IMR-90 (cell line): ENCODE data around the gene TMEM179. TPM values are rescaled to one million over a fixed set of nuclear protein-coding genes. Genes with fewer than 3 reads are reported as not detected.

Experiments
- ATAC-seq: fragments of 200-7000 bp; cut with Tn5 transposase; 2 replicates; pipeline ENCODE4 v1.9.1; 2020; ENCODE audit warnings: low read depth, mild to moderate bottlenecking, moderate library complexity
- BruUV-seq: library from RNA; stranded (reverse); fragments of 400-500 nt; replicated peaks from 2 replicates; lab custom pipeline; 2021; lab: Mats Ljungman, UMichigan
- CTCF ChIA-PET: fragments of 300-600 bp; formaldehyde crosslinking; extraction: SDS; loops from one replicate; lab custom pipeline; 2021; ENCODE audit warnings: antibody characterized with exemption; lab: Yijun Ruan, JAX
- POLR2A ChIA-PET: fragments of 300-600 bp; sonication (Branson Sonifier 250); formaldehyde crosslinking; loops from one replicate; lab custom pipeline; 2022; ENCODE audit warnings: antibody characterized with exemption; ENCODE audit not compliant: unreplicated experiment; lab: Charles Lee
- DNase-seq: peaks from one replicate; pipeline ENCODE4 v3.0.0; 2013
- H2AFZ ChIP-seq: replicated peaks from 2 replicates; pipeline ENCODE3; 2013; ENCODE audit warnings: low read length, mild to moderate bottlenecking; ENCODE audit not compliant: poor library complexity
- H2AK5ac ChIP-seq: 2 replicates; pipeline ENCODE4 v1.6.1; 2013; ENCODE audit warnings: low read depth, low read length, inconsistent platforms
- H2AK9ac ChIP-seq: replicated peaks from 2 replicates; pipeline ENCODE3; 2013; ENCODE audit warnings: mild to moderate bottlenecking, low read depth, low read length, moderate library complexity; ENCODE audit not compliant: poor library complexity
- H2BK120ac ChIP-seq: 2 replicates; pipeline ENCODE4 v1.6.1; 2013; ENCODE audit warnings: low read depth, low read length, inconsistent platforms
- H2BK15ac ChIP-seq: 3 replicates; pipeline ENCODE4 v1.6.1; 2013; ENCODE audit warnings: low read depth, low read length, inconsistent platforms
- H2BK20ac ChIP-seq: 2 replicates; pipeline ENCODE4 v1.6.1; 2013; ENCODE audit warnings: low read depth, mild to moderate bottlenecking, inconsistent platforms, low read length, moderate library complexity
- H2BK5ac ChIP-seq: 2 replicates; pipeline ENCODE4 v1.6.1; 2013; ENCODE audit warnings: mild to moderate bottlenecking, low read depth, low read length, inconsistent platforms; ENCODE audit not compliant: poor library complexity, severe bottlenecking
- H3K14ac ChIP-seq: replicated peaks from 2 replicates; pipeline ENCODE4 v1.6.1; 2013; ENCODE audit warnings: low read depth, low read length, inconsistent platforms
- H3K18ac ChIP-seq: 2 replicates; pipeline ENCODE4 v1.6.1; 2013; ENCODE audit warnings: low read depth, low read length, control low read depth
- H3K23ac ChIP-seq: 2 replicates; pipeline ENCODE4 v1.6.1; 2013; ENCODE audit warnings: low read depth, low read length, inconsistent platforms
- H3K27ac ChIP-seq: 2 replicates; pipeline ENCODE4 v1.5.1; 2013; ENCODE audit warnings: mild to moderate bottlenecking, control low read depth, low read length; ENCODE audit not compliant: insufficient read depth
- H3K27me3 ChIP-seq: 2 replicates; pipeline ENCODE4 v1.6.1; 2013; ENCODE audit warnings: low read length; ENCODE audit not compliant: control insufficient read depth, insufficient read depth
- H3K36me3 ChIP-seq: 2 replicates; pipeline ENCODE4 v1.6.1; 2013; ENCODE audit warnings: low read length, mixed read lengths; ENCODE audit not compliant: control insufficient read depth, insufficient read depth
- H3K4ac ChIP-seq: 2 replicates; pipeline ENCODE4 v1.6.1; 2013; ENCODE audit warnings: low read depth, low read length, inconsistent platforms
- H3K4me1 ChIP-seq: 2 replicates; pipeline ENCODE4 v1.6.1; 2013; ENCODE audit warnings: low read length, mixed read lengths; ENCODE audit not compliant: control insufficient read depth, insufficient read depth
- H3K4me2 ChIP-seq: 2 replicates; pipeline ENCODE4 v1.6.1; 2013; ENCODE audit warnings: low read depth, mild to moderate bottlenecking, control low read depth, low read length, moderate library complexity
- H3K4me3 ChIP-seq: 2 replicates; pipeline ENCODE4 v1.5.1; 2013; ENCODE audit warnings: low read depth, mild to moderate bottlenecking, control low read depth, low read length, moderate library complexity; ENCODE audit not compliant: insufficient read depth
- H3K56ac ChIP-seq: 2 replicates; pipeline ENCODE4 v1.6.1; 2013; ENCODE audit warnings: low read length, inconsistent platforms; ENCODE audit not compliant: insufficient read depth; ENCODE audit errors: extremely low read depth
- H3K79me1 ChIP-seq, 2 experiments: 2 replicates each; pipeline ENCODE4 v1.6.1; 2013; ENCODE audit warnings: low read length in 2 of 2, inconsistent platforms in 1 of 2, low read depth in 1 of 2
- H3K9ac ChIP-seq: 2 replicates; pipeline ENCODE4 v1.6.1; 2013; ENCODE audit warnings: low read depth, low read length, control low read depth
- H3K9me1 ChIP-seq: 2 replicates; pipeline ENCODE4 v1.6.1; 2013; ENCODE audit warnings: low read length, inconsistent platforms; ENCODE audit not compliant: insufficient read depth
- H3K9me3 ChIP-seq: 2 replicates; pipeline ENCODE4 v1.6.1; 2013; ENCODE audit warnings: low read length; ENCODE audit not compliant: control insufficient read depth, insufficient read depth
- H4K20me1 ChIP-seq: 2 replicates; pipeline ENCODE4 v1.6.1; 2013; ENCODE audit warnings: low read length, inconsistent platforms; ENCODE audit not compliant: insufficient read depth
- H4K5ac ChIP-seq: 2 replicates; pipeline ENCODE4 v1.6.1; 2013; ENCODE audit warnings: mild to moderate bottlenecking, low read depth, low read length, control low read depth
- H4K8ac ChIP-seq, 2 experiments: 2 replicates each; pipeline ENCODE4 v1.6.1; 2013; ENCODE audit warnings: low read depth in 2 of 2, low read length in 2 of 2, control low read depth in 1 of 2, inconsistent platforms in 1 of 2
- H4K91ac ChIP-seq: 2 replicates; pipeline ENCODE4 v1.6.1; 2013; ENCODE audit warnings: low read depth, low read length, inconsistent platforms; ENCODE audit not compliant: insufficient read depth
- MAZ ChIP-seq: IDR thresholded peaks from 2 replicates; pipeline ENCODE4 v1.6.1; 2012; ENCODE audit warnings: low read depth, mild to moderate bottlenecking, low read length, improper control_type of control experiment, moderate library complexity, borderline replicate concordance
- NFE2L2 ChIP-seq: fragments of 150-350 bp; IDR thresholded peaks from 2 replicates; pipeline ENCODE4 v1.6.1; 2016; ENCODE audit warnings: low read depth, mild to moderate bottlenecking, low read length
- POLR2A ChIP-seq: IDR thresholded peaks from 2 replicates; pipeline ENCODE4 v1.6.1; 2012; ENCODE audit warnings: mild to moderate bottlenecking, low read depth, low read length
- RAD21 ChIP-seq: IDR thresholded peaks from 2 replicates; pipeline ENCODE4 v1.6.1; 2012; ENCODE audit warnings: low read length, improper control_type of control experiment
- SMC3 ChIP-seq: fragments of 150-350 bp; IDR thresholded peaks from 2 replicates; pipeline ENCODE4 v1.6.1; 2016; ENCODE audit warnings: low read depth, mild to moderate bottlenecking, antibody characterized with exemption, low read length, moderate library complexity
- WGBS, 2 experiments: methylation state at CpG; one replicate each; pipeline versions ENCODE4 v1.1.5 to v1.1.7; 2013; ENCODE audit warnings: missing lambda C conversion rate in 2 of 2; ENCODE audit not compliant: insufficient read length in 1 of 2; ENCODE audit errors: extremely low coverage in 2 of 2; 5-methylcytosine and 5-hydroxymethylcytosine counted together
- dilution Hi-C: fragments of 300-500 bp; cut with HindIII; formaldehyde crosslinking; loops from one replicate; pipeline ENCODE4 v1.14.3; 2018; ENCODE audit warnings: low sequenced_read_pairs; ENCODE audit not compliant: unreplicated experiment
- in situ Hi-C: fragments of 300-500 bp; cut with MboI; formaldehyde crosslinking; loops from 3 replicates; pipeline ENCODE4 v1.14.3; 2019; ENCODE audit warnings: low sequenced_read_pairs, inconsistent platforms, mixed read lengths
- intact Hi-C: fragments of 100-400 bp; cut with micrococcal nuclease; formaldehyde crosslinking; loops from 2 replicates; pipeline ENCODE4 v1.10.0; 2022
- polyA plus RNA-seq, 3 experiments: library from polyadenylated mRNA; depleted of rRNA; stranded (reverse); fragments of >200 nt; gene quantifications; 2 replicates each; pipeline ENCODE4 v1.2.3, GENCODE V29; 2012; ENCODE audit warnings: low replicate concordance in 1 of 3
- total RNA-seq: library from RNA; depleted of rRNA; stranded (reverse); fragments of >200 nt; gene quantifications from 2 replicates; pipeline ENCODE4 v1.2.3, GENCODE V29; 2012
- TF ChIP-seq, protein P1 (sequence below): conservative IDR thresholded peaks from 2 replicates; pipeline ENCODE4 v1.5.1; 2012; ENCODE audit warnings: mild to moderate bottlenecking, low read depth, low read length, improper control_type of control experiment

The TMEM179 gene
- total and polyA plus RNA-seq, 2 of the 4 experiments (the other 2 are of a cell fraction) = not detected

- no peak overlapping the region for H3K27ac ChIP-seq
- no peak overlapping the region for H2AK9ac ChIP-seq
- no TSS peak for BruUV-seq
- no peaks in the 10 kb centered on the region for H3K9me3 ChIP-seq
- dilution Hi-C loops (no loop called here), intact Hi-C loops (loop anchor here (1.0 kb wide), 1 partner anchor 486 kb away; no protein-coding TSS in a partner anchor), in situ Hi-C loops (loop anchor here (25.0 kb wide), 1 partner anchor 477 kb away; the partner anchor contains the start of gene ASPG)
- TF ChIP-seq NFE2L2 = no peak
- no peak for TF ChIP-seq POLR2A
- TF ChIP-seq SMC3 = peak; percentile 60
- TF ChIP-seq, protein P1, sequence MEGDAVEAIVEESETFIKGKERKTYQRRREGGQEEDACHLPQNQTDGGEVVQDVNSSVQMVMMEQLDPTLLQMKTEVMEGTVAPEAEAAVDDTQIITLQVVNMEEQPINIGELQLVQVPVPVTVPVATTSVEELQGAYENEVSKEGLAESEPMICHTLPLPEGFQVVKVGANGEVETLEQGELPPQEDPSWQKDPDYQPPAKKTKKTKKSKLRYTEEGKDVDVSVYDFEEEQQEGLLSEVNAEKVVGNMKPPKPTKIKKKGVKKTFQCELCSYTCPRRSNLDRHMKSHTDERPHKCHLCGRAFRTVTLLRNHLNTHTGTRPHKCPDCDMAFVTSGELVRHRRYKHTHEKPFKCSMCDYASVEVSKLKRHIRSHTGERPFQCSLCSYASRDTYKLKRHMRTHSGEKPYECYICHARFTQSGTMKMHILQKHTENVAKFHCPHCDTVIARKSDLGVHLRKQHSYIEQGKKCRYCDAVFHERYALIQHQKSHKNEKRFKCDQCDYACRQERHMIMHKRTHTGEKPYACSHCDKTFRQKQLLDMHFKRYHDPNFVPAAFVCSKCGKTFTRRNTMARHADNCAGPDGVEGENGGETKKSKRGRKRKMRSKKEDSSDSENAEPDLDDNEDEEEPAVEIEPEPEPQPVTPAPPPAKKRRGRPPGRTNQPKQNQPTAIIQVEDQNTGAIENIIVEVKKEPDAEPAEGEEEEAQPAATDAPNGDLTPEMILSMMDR = peak; percentile 63
- TF ChIP-seq RAD21 = peak; percentile 72
- TF ChIP-seq MAZ = no peak
- H3K56ac ChIP-seq = no peak overlapping the region
- H3K14ac ChIP-seq = no peak overlapping the region
- H4K5ac ChIP-seq = no peak overlapping the region
- H3K4ac ChIP-seq = no peak overlapping the region
- no peak overlapping the region for H3K4me2 ChIP-seq
- H4K20me1 ChIP-seq = no peaks in the 10 kb centered on the region
- ChIA-PET POLR2A (no interaction called here), CTCF (interaction anchor here (0.6 to 1.2 kb wide), 2 partner anchors 49 to 486 kb away, joined by 3 to 4 read pairs; no protein-coding TSS in a partner anchor)
- no peak overlapping the region for H2BK15ac ChIP-seq
- H3K27me3 ChIP-seq = peaks cover 2% of the 10 kb centered on the region; the same call in 1 of the 2 replicates
- no peaks in the 10 kb centered on the region for H3K4me1 ChIP-seq
- ATAC-seq = peak; percentile 92
- no peak overlapping the region for H3K4me3 ChIP-seq
- no peak overlapping the region for H2AFZ ChIP-seq
- H3K79me1 ChIP-seq = no peaks in the 10 kb centered on the region
- no peak overlapping the region for H2BK120ac ChIP-seq
- DNase-seq = peak; percentile 34
- no peak overlapping the region for H3K23ac ChIP-seq
- no peak overlapping the region for H2BK5ac ChIP-seq
- no peak overlapping the region for H2AK5ac ChIP-seq
- WGBS, 2 experiments = 12% methylated on average over 10 of the region's 27 CpGs; no CpG with 5 or more reads in 1 of the 2 experiments
- no peak overlapping the region for H3K18ac ChIP-seq
- H4K91ac ChIP-seq = no peak overlapping the region
- no peak overlapping the region for H4K8ac ChIP-seq
- no peaks in the 10 kb centered on the region for H3K9me1 ChIP-seq
- H3K9ac ChIP-seq = no peak overlapping the region
- no peak overlapping the region for H2BK20ac ChIP-seq
- no peaks in the 10 kb centered on the region for H3K36me3 ChIP-seq
Measured at GRCh38 chr14:104563742-104564615, 40.6 kb downstream of the TMEM179 start.
